ENCODE data around the gene ITSN1. TPM values are rescaled to one million over a fixed set of nuclear protein-coding genes. Genes with fewer than 3 reads are reported as not detected.

The ITSN1 gene
- total and polyA plus RNA-seq, 2 experiments from 2014 or later, result 77.9 to 95.7 TPM

DNA sequence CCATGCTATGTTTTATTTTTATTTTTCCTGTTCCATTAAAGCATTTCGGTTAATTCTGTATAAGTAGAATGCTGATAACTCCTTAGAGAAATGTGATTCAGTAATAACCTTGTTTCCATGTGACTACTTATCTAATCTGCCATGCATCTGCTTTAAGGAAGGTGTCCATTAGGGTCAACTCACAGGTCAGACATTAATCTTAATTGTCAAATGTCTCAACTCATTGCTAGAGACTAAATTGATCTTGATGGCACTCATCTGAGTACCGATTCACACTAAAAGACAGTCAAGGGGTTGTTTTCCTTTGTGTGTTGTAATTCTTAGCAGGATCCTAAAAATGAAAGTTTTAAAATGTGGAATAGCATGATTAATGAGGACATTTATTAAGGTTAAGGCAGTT is 41.8 kb downstream of the ITSN1 start:
- peak overlapping the region; percentile 78 for H3K27ac Mint-ChIP-seq
- Histone ChIP-seq H3K4me1 (ENCODE audit: insufficient read depth) (peaks cover 44% of the 10 kb centered on the region), H2AFZ (no peak overlapping the region), H3K27ac (ENCODE audit: low read depth) (peak overlapping the region; percentile 82), H3K4me2 (peak overlapping the region; percentile 43), H4K20me1 (replicated peaks; ENCODE audit: insufficient read depth) (no peaks in the 10 kb centered on the region), H3K4me3 (peak overlapping the region; percentile 15), H3K36me3 (ENCODE audit: insufficient read depth) (no peaks in the 10 kb centered on the region), H3K79me2 (replicated peaks; ENCODE audit: insufficient read depth) (peaks cover 84% of the 10 kb centered on the region), H3F3A (replicated peaks; ENCODE audit: low read depth) (no peaks in the 10 kb centered on the region), H3K27me3 (ENCODE audit: insufficient read depth) (no peaks in the 10 kb centered on the region), H3K9me2 (ENCODE audit: insufficient read depth) (no peaks in the 10 kb centered on the region)
- DNase-seq (ENCODE audit: low spot score) (no peak), ATAC-seq (no peak)
- peaks cover 10% of the 10 kb centered on the region; the same call in 2 of the 3 replicates for H3K36me3 Mint-ChIP-seq (ENCODE audit: low read depth)
- peaks cover 61% of the 10 kb centered on the region for H3K4me1 Mint-ChIP-seq
- H3K9me3 Mint-ChIP-seq, result no peaks in the 10 kb centered on the region
- TF ChIP-seq NANOG (IDR thresholded peaks at IDR 0.05; ENCODE audit: borderline replicate concordance) (no peak), STAT1 (IDR thresholded peaks at IDR 0.05; ENCODE audit: unreplicated experiment) (no peak)
- peak overlapping the region; percentile 51 for H3K4me3 Mint-ChIP-seq
- peaks cover 2% of the 10 kb centered on the region for H3K27me3 Mint-ChIP-seq (ENCODE audit: insufficient read depth, low read depth, poor library complexity)

DNA sequence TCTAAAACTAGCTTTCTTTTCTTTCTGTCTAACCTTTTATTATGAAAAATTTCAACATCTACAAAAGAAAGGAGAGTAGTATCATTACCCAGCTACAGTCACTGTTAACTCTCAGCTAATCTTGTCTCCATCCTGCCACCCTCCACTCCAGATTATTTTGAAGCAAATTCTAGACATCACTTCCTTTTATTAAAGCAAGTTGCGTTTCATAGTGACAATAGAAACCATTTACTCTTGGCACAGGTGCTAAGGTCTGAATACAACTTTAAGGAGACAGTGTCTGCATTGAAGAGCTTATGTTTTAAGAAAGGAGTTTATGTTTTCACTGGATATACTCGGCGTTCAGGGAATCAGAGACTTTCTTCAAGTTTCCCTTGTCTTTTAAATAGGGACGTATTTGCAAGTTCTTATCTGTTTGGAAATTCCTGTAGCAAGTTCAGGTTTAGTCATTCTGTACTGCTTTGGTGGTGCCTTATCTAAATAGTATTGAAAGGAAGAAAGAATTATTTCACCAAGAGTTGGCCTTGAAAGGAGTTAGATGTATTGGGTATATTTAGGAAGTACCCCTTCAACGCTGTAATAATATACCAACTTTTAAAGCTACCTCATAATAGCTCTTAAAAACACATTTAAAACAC is 42.7 kb downstream of the ITSN1 start:
- Histone ChIP-seq H3K79me2 (replicated peaks; ENCODE audit: insufficient read depth) (peaks cover 84% of the 10 kb centered on the region), H3F3A (replicated peaks; ENCODE audit: low read depth) (no peaks in the 10 kb centered on the region), H3K27ac (ENCODE audit: low read depth) (peak overlapping the region; percentile 82), H4K20me1 (replicated peaks; ENCODE audit: insufficient read depth) (no peaks in the 10 kb centered on the region), H3K4me2 (peak overlapping the region; percentile 43), H3K4me3 (peak overlapping the region; percentile 15), H2AFZ (no peak overlapping the region), H3K36me3 (ENCODE audit: insufficient read depth) (no peaks in the 10 kb centered on the region), H3K27me3 (ENCODE audit: insufficient read depth) (no peaks in the 10 kb centered on the region), H3K4me1 (ENCODE audit: insufficient read depth) (peaks cover 44% of the 10 kb centered on the region), H3K9me2 (ENCODE audit: insufficient read depth) (no peaks in the 10 kb centered on the region)
- Mint-ChIP-seq H3K27ac (peak overlapping the region; percentile 89), H3K9me3 (no peaks in the 10 kb centered on the region), H3K4me3 (peak overlapping the region; percentile 64), H3K4me1 (peaks cover 58% of the 10 kb centered on the region), H3K27me3 (ENCODE audit: insufficient read depth, low read depth, poor library complexity) (peaks cover 2% of the 10 kb centered on the region), H3K36me3 (ENCODE audit: low read depth) (peaks cover 7% of the 10 kb centered on the region; the same call in 2 of the 3 replicates)
- DNase-seq (ENCODE audit: low spot score), result peak; percentile 59
- TF ChIP-seq, protein P1, sequence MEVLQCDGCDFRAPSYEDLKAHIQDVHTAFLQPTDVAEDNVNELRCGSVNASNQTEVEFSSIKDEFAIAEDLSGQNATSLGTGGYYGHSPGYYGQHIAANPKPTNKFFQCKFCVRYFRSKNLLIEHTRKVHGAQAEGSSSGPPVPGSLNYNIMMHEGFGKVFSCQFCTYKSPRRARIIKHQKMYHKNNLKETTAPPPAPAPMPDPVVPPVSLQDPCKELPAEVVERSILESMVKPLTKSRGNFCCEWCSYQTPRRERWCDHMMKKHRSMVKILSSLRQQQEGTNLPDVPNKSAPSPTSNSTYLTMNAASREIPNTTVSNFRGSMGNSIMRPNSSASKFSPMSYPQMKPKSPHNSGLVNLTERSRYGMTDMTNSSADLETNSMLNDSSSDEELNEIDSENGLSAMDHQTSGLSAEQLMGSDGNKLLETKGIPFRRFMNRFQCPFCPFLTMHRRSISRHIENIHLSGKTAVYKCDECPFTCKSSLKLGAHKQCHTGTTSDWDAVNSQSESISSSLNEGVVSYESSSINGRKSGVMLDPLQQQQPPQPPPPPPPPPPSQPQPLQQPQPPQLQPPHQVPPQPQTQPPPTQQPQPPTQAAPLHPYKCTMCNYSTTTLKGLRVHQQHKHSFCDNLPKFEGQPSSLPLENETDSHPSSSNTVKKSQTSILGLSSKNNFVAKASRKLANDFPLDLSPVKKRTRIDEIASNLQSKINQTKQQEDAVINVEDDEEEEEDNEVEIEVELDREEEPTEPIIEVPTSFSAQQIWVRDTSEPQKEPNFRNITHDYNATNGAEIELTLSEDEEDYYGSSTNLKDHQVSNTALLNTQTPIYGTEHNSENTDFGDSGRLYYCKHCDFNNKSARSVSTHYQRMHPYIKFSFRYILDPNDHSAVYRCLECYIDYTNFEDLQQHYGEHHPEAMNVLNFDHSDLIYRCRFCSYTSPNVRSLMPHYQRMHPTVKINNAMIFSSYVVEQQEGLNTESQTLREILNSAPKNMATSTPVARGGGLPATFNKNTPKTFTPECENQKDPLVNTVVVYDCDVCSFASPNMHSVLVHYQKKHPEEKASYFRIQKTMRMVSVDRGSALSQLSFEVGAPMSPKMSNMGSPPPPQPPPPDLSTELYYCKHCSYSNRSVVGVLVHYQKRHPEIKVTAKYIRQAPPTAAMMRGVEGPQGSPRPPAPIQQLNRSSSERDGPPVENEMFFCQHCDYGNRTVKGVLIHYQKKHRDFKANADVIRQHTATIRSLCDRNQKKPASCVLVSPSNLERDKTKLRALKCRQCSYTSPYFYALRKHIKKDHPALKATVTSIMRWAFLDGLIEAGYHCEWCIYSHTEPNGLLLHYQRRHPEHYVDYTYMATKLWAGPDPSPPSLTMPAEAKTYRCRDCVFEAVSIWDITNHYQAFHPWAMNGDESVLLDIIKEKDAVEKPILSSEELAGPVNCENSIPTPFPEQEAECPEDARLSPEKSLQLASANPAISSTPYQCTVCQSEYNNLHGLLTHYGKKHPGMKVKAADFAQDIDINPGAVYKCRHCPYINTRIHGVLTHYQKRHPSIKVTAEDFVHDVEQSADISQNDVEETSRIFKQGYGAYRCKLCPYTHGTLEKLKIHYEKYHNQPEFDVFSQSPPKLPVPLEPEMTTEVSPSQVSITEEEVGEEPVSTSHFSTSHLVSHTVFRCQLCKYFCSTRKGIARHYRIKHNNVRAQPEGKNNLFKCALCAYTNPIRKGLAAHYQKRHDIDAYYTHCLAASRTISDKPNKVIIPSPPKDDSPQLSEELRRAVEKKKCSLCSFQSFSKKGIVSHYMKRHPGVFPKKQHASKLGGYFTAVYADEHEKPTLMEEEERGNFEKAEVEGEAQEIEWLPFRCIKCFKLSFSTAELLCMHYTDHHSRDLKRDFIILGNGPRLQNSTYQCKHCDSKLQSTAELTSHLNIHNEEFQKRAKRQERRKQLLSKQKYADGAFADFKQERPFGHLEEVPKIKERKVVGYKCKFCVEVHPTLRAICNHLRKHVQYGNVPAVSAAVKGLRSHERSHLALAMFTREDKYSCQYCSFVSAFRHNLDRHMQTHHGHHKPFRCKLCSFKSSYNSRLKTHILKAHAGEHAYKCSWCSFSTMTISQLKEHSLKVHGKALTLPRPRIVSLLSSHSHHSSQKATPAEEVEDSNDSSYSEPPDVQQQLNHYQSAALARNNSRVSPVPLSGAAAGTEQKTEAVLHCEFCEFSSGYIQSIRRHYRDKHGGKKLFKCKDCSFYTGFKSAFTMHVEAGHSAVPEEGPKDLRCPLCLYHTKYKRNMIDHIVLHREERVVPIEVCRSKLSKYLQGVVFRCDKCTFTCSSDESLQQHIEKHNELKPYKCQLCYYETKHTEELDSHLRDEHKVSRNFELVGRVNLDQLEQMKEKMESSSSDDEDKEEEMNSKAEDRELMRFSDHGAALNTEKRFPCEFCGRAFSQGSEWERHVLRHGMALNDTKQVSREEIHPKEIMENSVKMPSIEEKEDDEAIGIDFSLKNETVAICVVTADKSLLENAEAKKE (CRISPR knock-in tag; IDR thresholded peaks at IDR 0.05), result no peak
- TF ChIP-seq ZNF114 (CRISPR knock-in tag; IDR thresholded peaks at IDR 0.05) (0 out of 2 replicates have a peak, but pooled peaks have one; percentile 75), ZNF331 (CRISPR knock-in tag; IDR thresholded peaks at IDR 0.05; ENCODE audit: low read depth) (no peak)
- ATAC-seq, result peak; percentile 82
